Inflammatory macrophage treated with lipopolysaccharide for 1 hour (primary cell): Measurements from ENCODE around the gene SLC6A13.
A peak's percentile ranks its signal among the peaks of the same experiment; 100 is the strongest.
"Not testable (repeated sequence)": the region's sequence is repeated elsewhere in the genome, so short reads cannot be mapped to it uniquely, and the experiment has no call there.

Experiments
- DNase-seq, 2 donors: peaks; one replicate each; pipeline ENCODE4 v3.0.0-alpha.2; 2020 to 2022

Gene SLC6A13

DNA sequence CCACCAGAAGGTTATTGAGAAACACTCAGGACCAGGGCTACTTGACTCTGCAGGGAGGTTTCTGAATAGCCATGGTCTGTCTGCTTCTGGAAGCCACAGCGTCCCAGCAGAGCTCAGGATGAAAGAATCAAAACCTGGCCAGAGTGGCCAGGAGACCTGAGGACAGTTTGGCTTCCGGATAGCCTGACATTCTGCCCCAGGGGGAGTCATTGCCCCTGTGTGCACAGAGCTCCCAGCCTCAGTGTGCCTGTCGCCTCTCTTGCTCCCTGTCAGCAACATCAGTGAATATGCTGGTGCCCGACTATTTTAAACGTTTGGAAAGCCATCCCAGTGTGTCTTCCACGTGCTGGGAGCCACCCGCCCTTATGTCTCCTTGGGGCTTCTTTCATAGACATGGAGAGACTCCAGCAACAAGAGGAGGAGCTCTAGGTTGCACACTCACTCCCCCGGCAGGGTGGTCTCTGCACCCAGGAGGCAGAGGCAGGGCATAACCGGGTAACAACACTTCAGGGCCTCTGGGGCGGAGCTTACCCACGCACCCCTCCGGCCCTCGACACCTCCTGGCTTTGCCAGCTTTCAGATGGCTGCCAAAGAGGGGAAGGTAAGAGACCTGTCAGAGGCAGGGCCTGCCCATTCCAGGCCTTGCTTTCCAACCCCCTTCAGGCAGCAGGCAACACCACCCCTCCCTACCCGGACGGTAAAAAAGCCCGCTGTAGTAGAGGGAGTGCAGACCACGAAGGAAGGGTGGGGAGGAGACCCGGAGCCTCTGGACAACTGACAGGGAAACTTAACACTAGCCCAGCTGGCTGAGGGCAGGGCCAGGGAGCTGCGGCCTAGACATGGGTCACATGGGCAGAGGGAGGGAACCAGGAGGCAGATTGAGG is 29.7 kb downstream of the SLC6A13 start:
- no peak for DNase-seq

DNA sequence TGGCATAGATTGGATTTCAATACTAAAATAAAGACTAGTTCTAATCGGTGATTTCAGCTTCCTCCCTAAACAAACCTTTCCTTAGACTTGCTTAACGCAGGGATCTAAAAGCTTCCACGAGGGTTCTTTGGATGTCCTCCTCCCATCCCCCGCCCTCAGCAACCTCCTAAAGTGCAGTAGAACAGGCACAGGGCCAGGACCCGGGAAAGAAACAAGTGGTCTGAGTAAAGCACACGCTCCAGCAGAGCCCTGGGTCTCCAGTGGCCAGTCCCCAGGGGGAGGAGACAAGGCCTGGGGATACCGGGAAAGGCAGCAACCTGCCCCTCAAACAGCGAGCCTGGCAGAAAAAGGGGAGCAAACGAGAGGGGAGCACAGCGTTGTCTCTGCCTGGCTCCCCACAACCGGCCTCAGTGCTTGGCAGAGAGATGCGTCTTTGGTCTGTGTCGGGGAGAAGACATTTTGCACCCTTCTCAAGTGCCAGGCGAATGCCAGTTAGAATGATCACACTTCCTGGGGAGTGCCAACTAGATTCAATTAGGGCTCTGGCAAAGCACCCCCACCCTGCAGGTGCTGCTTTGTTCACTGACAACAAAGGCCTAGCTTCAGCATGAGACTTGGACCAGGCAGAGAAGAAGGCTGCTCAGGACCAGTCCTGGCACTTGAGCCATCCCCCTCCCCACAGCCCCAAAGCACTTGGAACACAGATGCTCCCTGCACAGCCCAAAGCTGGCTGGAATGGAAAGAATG is 31.5 kb downstream of the SLC6A13 start:
- DNase-seq: no peak

DNA sequence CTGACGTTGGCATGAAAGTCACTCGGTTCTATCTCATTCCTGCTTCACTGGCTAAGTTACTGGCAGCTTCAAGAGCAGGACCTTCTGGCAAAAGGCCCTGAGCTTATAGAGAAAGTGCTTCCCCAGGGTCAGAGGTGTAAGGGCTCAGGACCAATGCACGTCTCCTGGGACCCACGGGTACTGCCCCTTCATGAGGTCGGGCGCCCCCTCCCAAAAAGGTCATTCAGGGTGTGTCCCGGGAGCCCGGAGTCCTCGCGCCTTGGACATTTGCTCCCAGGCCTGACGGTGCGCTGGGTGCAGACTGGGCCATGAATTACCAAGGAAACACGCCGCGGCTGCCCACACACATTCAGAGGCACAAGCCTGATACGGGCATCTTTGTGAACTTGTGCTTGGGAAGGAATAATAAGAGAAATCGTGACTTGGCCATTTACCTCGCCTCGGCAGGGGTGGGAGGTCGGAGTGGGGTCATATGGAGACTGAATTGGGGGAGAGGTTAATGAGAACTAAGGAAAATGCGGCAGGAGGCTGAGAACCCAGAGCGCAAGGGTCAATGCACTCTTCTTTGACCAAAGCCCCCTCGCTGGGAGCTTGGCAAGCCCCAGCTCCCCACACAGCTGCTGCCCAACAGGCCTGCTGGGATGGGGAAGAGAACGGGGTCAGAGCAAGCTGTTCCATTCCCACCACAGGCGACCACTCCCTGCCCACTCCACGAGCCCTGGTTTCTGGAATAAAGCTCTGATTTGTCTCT is 33.0 kb downstream of the SLC6A13 start:
- DNase-seq: no peak

DNA sequence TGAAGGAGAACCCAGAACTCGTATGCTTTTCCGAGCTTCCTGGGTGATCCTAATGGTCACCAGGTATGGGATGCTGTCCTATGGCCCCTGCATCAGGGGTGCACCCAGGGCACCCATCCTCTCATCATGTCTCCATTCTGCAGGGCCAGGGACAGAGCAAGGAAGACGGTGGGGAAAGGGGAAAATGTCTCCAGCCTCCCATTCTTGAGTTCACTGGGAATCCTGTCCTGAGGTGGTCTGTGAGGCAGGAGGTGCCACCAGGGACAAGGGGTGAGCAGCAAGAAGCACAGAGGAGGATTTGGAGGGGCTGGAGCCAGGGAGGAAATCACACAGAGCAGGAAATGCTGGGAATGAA is 33.8 kb downstream of the SLC6A13 start:
- no peak for DNase-seq

DNA sequence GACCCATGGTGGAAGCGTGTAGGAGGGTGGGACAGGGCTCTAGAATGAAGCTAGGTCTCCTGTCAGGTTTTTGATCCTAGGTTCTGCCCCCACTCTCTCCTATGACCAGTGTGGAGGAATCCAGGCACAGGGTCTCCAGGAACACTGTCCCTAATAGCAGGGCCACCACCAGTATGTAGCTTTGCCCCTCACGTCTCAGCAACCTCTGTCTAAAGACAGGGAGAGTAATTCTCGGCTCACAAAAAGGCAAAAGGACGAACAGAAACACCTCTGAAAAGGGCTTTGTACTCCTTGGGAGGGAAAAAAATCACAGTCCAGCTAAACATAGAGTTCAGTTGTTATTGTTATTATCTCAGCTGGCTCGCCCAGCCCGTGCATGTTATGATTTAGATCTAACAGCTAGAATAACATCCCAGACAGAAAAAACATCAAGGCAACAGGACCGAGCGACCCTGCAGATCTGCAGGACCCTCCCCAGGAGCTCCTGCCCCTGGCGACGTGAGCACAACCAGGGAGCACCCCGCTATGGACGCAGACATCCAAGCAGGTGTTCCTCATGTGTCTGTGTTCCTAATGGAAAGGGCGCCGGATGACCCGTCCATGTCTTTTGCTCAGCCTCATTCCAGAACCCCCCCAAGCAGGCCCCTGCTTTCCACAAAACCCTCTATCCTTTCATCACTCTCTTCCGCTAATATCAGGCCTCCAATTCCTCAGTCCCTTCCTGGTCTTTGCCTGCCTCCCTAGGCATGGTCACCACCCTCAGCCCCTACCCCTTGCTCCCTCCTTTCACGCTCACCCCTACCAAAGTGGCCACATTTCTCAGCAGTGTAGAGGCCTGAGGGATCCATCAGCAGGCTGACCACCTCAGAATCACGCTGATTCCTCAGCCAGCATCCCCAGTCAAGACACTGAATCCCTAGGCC is 34.5 kb downstream of the SLC6A13 start:
- no peak for DNase-seq

DNA sequence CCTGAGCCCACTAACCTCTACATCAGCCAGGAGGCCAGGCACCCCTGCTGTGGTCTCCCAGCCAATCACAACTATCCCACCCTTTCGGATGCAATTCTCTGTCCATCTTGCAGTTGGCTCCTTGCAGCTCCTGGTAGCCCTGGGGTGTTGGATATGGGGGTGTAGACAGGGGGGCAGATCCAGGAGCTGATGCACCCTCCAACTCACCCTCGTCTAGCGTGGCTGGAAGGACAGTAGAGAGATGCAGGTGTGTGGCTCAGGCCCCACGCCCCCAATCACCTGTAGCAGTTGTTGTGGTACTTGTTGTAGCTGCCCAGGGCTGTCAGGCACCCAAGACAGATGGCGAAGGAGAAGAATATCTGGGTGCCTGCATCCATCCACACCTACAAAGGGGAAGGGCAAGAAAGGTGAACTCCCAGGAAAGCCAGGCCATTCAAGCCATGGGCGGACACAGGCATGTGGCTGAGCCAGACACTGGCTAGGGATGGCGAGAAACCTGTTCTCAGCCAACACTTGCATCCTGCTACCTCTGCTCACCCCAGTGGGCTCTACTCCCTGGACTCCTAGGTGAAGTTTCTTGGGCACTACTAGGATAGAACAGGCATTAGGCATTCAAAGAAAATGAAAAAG is 35.2 kb downstream of the SLC6A13 start:
- no peak for DNase-seq

DNA sequence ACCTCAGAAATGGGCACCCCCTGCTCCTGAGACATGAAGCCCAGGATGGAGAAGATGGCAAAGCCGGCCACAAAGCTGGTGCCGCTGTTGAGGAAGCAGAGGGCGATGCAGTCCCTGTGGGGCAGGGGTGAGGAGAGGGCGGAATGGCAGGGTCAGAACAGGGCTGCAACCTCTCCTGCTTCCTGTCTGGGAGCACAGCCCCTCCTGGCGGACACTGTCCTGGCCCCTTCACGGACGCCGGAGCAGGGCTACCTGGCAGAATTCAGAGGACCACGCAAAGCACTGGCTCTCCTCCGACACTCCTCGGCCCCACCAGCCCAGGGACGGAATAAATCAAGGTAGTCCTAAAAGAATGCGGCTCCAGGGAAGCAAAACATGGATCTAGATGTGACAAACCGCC is 36.2 kb downstream of the SLC6A13 start:
- no peak for DNase-seq

DNA sequence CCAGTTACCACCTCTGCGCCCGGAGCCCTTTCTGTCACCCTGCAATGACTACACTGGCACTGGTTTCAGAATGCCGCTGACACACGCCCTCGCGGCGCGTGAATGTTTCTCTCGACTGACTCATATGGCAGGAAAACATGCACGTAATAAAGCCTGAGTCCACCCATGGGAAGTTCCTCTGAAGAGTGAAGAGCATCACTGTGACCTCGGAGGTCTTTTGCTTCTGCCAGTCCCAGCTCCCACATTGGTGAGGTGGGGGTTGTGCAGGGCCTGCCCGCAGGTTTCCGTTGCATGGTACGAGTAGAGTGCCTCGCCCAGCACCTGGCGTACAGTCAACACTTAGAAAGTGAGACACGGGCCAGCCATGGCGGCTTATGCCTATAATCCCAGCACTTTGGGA is 37.6 kb downstream of the SLC6A13 start:
- DNase-seq: no peak

DNA sequence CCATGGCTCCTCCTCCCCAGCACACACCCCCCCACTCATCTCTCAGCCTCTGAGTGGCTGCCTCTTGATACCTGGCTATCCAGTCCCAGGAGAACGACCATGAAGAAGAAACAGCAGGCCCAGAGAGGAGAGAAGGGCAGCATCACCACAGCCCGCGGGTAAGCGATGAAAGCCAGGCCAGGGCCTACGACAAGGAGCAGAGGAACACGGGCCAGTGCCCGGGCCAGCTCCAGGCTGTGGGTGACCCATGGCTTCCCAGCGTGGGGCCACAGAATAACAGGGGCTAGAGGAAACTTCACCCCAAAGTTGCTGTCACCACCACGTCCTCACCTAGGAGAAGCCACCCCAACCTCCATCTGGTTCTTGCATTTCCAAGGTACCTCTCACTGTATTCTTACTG is 38.3 kb downstream of the SLC6A13 start:
- no peak for DNase-seq

DNA sequence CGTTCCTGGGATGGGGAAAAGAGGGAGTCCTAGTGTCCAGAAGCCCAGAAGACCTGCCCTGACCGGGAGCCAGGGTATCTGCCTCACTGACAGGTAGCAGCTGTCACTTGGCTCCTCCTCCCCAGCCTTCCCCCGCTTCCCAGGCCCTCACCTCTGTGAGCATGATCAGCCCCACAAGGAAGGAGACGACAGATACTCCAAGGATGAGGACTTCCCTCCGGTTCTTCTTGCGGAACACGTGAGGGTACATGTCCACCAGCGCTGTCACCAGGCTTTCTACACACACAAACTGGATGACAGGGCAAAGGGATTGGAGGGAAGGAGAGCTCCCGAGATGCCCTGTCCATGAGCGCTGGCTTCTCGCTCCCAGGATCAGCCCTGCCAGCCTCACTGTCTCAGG is 38.8 kb downstream of the SLC6A13 start:
- no peak for DNase-seq

DNA sequence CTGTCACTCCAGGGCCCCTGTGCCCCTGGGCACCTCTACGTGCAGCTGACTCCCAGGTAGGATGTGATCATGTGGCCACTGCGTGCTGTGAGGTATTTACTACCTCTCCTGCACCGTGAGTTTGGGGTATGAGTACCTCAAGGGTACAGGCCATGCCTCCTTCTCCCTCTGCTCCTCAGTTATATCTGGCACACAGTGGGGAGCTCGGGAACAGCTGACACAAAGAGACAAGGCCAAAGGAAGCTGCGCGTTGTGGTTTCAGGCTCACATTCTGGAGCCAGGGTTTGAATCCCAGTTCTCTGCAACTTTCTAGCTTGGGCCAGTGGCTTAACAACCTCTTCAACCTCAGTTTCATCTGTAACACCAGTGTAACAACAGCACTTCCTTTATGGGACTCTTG is 40.9 kb downstream of the SLC6A13 start:
- DNase-seq: no peak

DNA sequence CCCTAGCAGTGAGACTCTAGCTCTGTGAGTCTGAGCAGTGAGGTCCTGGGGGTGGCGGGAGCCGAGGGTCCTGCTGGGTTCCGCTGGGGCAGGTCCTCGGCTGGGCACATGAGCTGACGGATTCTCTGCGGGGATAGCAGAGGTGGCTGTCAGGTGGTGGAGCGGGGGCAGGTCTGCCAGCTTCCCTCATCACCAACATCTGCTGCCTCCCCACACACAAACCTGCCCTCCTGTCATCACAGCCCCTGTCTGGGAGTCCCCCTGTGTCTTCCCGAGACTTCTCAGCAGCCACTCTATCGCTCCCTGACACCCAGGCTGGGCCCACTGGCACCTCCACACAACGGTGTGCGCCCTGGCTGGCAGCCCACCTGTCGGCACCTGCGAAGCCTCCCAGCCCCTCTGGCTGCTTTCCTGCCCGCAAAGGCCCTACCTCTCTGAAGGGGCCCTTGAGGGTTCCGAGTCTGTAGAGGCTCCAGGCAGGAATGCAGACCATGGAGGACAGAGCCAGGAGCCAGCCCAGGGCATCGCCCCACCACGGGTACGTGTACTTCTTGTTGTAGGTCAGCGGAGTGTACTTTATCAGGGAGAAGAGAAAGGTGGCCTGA is 41.6 kb downstream of the SLC6A13 start:
- DNase-seq: no peak

DNA sequence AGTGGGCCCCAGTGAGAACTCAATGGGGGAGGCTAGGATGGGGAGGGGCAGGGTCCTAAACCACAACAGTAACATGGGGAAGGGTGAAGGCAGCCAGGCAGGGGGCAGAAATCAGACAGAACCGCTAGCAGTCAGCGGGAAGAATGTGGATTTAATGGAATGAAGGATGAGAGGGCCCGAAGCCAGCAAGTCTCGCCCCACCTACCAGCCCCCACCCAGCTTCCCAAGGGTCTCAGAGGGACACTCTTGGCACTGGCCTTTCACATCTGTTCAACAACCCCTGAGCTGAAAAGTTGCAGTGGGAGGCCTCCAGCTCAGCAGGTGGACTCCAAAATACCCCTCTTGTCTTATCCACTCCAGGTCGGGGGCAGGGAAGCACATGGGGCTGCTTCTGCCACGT is 42.1 kb downstream of the SLC6A13 start:
- no peak for DNase-seq

DNA sequence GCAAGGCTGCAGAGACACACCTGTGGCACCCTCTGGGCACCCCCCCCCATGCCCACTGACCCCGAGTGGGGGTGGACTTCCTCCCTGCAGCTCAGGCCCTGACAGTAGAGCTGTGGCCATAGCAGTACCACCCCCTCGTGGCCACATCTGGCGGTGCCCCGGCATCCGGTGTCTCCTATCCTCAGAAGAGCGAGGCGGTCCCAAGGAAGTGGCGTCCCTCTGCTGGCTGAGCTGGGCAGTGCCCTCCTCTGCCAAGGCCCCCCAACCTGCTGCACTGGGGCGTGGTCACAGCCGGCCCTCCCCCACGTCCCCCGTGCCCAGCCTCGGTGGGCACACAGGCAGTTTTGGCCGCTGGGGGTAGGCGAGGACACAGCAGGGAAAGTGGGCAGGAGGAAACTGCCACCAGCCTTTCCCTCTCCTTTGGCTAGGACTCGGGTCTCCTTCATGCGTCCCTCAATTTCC is 42.7 kb downstream of the SLC6A13 start:
- peak; percentile 78 to 95 for DNase-seq

DNA sequence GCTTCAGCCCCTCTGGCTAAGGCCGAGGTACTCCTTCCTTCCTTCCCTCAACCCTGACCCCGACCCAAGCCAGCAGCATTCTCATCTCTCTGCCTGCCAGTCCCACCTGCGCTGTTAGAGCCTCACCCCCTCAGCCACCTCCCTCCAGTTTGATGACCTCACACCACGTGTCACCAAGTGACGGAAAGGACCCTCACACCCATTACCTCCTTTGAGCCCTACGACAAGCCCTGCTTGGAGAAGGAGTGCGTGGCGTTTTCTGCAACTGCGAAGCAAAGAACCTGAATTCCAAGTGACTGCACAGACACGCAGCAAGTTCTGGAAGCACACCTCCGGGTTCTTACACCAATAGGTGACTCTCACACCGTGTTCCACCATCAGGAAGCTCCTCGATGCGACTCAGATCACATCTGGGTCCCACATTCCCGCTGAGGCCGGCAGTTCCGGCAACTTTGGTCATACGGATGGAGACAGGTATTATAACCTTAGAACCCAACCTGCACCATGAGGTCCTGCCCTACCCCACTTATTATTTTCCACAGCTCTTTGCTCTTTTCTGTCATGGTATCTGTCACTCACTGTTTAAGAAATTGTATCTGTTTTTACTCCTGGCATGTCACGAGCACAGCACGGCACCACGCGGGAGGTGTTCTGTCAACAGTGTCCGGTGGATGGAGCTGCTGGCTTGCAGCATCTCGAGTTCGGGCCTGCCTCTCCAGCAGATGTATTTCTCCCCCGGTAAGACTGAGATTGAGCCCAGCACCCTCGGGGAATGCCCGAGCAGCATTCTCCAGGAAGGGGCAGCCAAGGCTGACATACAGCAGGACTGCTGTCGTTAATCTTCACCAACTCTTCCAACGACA is 43.7 kb downstream of the SLC6A13 start:
- no peak for DNase-seq

DNA sequence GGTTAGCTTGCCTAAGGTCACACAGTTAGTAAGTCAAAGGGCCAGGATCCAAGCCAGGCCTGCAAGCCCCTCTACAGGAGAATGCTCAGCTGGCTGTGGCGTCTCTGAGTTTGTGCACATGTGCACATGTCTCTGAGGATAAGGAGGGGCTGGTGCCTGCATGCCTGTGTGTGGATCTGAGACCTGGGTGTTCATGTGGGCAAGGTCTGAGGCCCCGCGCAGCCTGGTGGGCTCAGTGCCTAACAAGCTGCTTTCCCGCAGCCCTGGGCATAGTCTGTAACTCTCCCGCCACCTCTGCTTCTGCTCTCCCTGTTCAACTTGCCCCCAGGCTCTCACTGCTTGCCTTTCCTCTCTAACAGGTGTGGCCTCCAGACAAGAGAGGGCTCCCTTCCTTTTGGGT is 44.4 kb downstream of the SLC6A13 start:
- DNase-seq: no peak

DNA sequence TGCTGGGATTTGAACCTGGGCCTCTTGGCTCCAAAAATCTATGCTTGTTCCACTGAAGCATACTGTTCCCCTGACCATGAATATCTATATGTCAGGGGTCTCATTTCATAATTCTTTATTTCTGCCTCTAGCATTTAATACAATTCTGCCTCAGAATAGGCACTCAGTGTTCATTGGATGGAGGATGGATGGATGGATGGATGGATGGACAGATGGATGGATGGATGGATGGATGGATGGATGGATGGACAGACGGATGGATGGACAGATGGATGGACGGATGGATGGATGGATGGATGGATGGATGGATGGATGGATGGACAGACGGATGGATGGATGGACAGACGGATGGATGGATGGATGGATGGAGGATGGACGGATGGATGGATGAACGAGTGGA is 45.6 kb downstream of the SLC6A13 start:
- DNase-seq: not testable (repeated sequence)

DNA sequence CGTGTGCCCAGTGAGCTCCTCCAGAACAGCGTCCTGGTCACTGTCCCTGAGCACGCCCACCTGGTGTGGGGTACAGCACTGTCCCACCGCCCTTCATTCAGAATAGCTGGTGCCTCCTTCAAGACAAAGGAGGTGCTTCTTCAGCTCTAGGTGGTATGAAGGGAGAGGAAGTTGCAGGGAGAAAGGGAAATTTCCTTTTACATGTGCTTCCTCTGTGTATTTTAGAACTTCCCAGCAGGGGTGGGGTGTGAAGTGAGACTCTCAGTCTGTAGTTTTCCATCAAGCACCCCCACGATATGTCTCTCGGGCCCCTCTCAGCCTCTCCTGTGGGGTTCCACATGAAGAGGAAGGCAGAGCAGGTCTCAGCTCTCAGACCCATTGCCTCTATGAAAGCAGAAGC is 47.5 kb downstream of the SLC6A13 start:
- peak; percentile 14 to 54 for DNase-seq

DNA sequence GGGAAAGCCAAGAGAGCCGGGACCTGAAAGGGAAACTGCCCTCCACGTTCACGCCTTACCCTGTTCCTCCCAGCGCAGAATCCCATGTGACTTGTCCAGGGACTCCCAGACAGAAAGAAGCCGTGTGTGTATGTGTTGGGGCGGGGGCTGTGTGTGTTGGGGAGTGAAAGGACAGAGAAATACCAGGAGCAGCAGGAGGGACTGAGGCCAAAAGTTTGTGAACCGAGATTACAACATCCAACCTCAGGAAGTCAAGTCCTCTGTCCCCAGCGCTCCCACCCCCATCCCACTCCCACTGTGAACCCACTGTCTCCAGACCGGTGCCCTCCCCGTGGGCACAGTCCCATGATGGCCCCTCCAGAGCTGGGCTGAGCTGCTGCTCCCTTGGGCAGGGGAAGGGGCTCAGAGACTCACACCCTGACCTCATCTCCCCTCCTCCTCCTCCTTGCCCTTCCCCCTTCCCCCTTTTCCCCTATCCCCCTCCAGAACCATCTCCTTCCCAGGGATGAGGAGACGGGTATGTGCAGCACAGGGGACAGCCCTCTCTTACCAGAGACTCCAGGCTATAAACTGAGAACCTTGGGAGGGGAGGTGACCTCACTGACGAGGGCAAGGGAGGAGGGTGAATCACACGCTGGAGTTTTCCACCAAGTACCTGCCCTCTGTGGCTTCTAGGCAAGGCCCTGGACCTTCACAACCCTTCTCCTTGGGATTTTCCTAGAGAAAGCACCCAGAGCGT is 48.5 kb downstream of the SLC6A13 start, which contains the start of gene SLC6A12:
TSS of gene SLC6A12 (minus strand) at position 155 of the 739 bp plus-strand sequence. CDS start 4,171 bp downstream, outside the sequence.
- DNase-seq: peak; percentile 60 to 85
